Measurements from ENCODE around the gene KLHL8.
"Not testable (repeated sequence)": the region's sequence is repeated elsewhere in the genome, so short reads cannot be mapped to it uniquely, and the experiment has no call there.

Gene KLHL8

GRCh38 chr4:87166296-87166854, 54.0 kb downstream of the KLHL8 start:
- DNase-seq, result no peak

- DNase-seq, result no peak
Observed at GRCh38 chr4:87165892-87166291, 54.5 kb downstream of the KLHL8 start.

- no peak for DNase-seq
Observed at GRCh38 chr4:87153078-87153870, 67.1 kb downstream of the KLHL8 start.

- no peak for DNase-seq
Observed at GRCh38 chr4:87152310-87153041, 67.9 kb downstream of the KLHL8 start.

- no peak for DNase-seq
Observed at GRCh38 chr4:87151730-87152129, 68.7 kb downstream of the KLHL8 start.

GRCh38 chr4:87150498-87151261, 69.7 kb downstream of the KLHL8 start:
- DNase-seq, result no peak

GRCh38 chr4:87147116-87147515, 73.3 kb downstream of the KLHL8 start:
- no peak for DNase-seq

GRCh38 chr4:87145934-87146333, 74.5 kb downstream of the KLHL8 start:
- DNase-seq, result not testable (repeated sequence)

GRCh38 chr4:87144356-87144755, 76.1 kb downstream of the KLHL8 start:
- no peak for DNase-seq

GRCh38 chr4:87141428-87141827, 79.0 kb downstream of the KLHL8 start:
- DNase-seq, result no peak

- no peak for DNase-seq
Observed at GRCh38 chr4:87134122-87134521, 86.3 kb downstream of the KLHL8 start.

GRCh38 chr4:87133183-87133582, 87.2 kb downstream of the KLHL8 start:
- DNase-seq, result no peak

- no peak for DNase-seq
Observed at GRCh38 chr4:87132035-87132434, 88.4 kb downstream of the KLHL8 start.

- DNase-seq, result no peak
Observed at GRCh38 chr4:87130985-87131703, 89.3 kb downstream of the KLHL8 start.

- no peak for DNase-seq
Observed at GRCh38 chr4:87129681-87130080, 90.7 kb downstream of the KLHL8 start.

- DNase-seq, result no peak
Observed at GRCh38 chr4:87128006-87128705, 92.3 kb downstream of the KLHL8 start.

GRCh38 chr4:87126056-87126455, 94.4 kb downstream of the KLHL8 start:
- DNase-seq, result no peak

- DNase-seq, result no peak
Observed at GRCh38 chr4:87122252-87122651, 98.2 kb downstream of the KLHL8 start.

- DNase-seq, result no peak
Observed at GRCh38 chr4:87121341-87122065, 98.9 kb downstream of the KLHL8 start.

GRCh38 chr4:87120411-87121162, 99.8 kb downstream of the KLHL8 start:
- no peak for DNase-seq

Measured in activated CD4-positive, alpha-beta T cell treated with anti-CD3 and anti-CD28 coated beads for 1 hour (primary cell).